B cell (primary cell): ENCODE measurements around the gene MCTS1. TPM values are rescaled to one million over a fixed set of nuclear protein-coding genes. Genes with fewer than 3 reads are reported as not detected.
A peak's percentile ranks its signal among the peaks of the same experiment; 100 is the strongest.

Experiments
- ATAC-seq: fragments of 200-7000 bp; cut with Tn5 transposase; one replicate; pipeline ENCODE4 v1.10.0; 2021; ENCODE audit warnings: low read depth, mild to moderate bottlenecking, moderate number of reproducible peaks, moderate library complexity
- CTCF ChIA-PET: fragments of 350-600 bp; sonication (Branson Sonifier 250); formaldehyde crosslinking; loops from one replicate; lab custom pipeline; 2021; ENCODE audit warnings: antibody characterized with exemption, inconsistent platforms; lab: Charles Lee
- POLR2A ChIA-PET: fragments of 350-600 bp; sonication (Branson Sonifier 250); formaldehyde crosslinking; loops from one replicate; lab custom pipeline; 2021; ENCODE audit warnings: antibody characterized with exemption; lab: Charles Lee
- DNase-seq: peaks from one replicate; pipeline ENCODE4 v3.0.0; 2013
- H2AFZ ChIP-seq: 2 replicates; pipeline ENCODE4 v1.6.1; 2012; ENCODE audit warnings: mild to moderate bottlenecking, low read depth, low read length; ENCODE audit not compliant: insufficient read depth, poor library complexity, severe bottlenecking
- H3K27ac ChIP-seq, 2 donors: 1 replicate in 1 of 2; 2 replicates in 1 of 2; pipeline ENCODE4 v1.5.1; 2012 to 2013; ENCODE audit warnings: low read length in 2 of 2, mild to moderate bottlenecking in 2 of 2, moderate library complexity in 1 of 2
- H3K27me3 ChIP-seq, 4 experiments: fragments of 200-600 bp in 1 of 4; sonication (generic) in 1 of 4; replicated peaks in 1 of 4; 1 replicate in 2 of 4; 2 replicates in 2 of 4; pipeline versions ENCODE4 v1.6.1 to v1.7.0; 2013 to 2016; ENCODE audit warnings: low read length in 3 of 4, mild to moderate bottlenecking in 2 of 4, mixed read lengths in 1 of 4, moderate library complexity in 1 of 4; ENCODE audit not compliant: insufficient read depth in 4 of 4, control insufficient read depth in 3 of 4; ENCODE audit errors: control extremely low read depth in 1 of 4
- H3K36me3 ChIP-seq, 2 experiments: replicated peaks in 1 of 2; 1 replicate in 1 of 2; 2 replicates in 1 of 2; pipeline versions ENCODE4 v1.6.1 to v1.7.1; 2013; ENCODE audit warnings: low read length in 1 of 2; ENCODE audit not compliant: insufficient read depth in 2 of 2, control insufficient read depth in 1 of 2; ENCODE audit errors: control extremely low read depth in 1 of 2, extremely low read depth in 1 of 2
- H3K4me1 ChIP-seq, 2 donors: fragments of 200-600 bp in 1 of 2; sonication (generic) in 1 of 2; 1 replicate in 1 of 2; 2 replicates in 1 of 2; pipeline versions ENCODE4 v1.5.1 to v1.6.1; 2013 to 2017; ENCODE audit warnings: low read length in 2 of 2; ENCODE audit not compliant: control insufficient read depth in 2 of 2, insufficient read depth in 2 of 2
- H3K4me2 ChIP-seq: replicated peaks from 2 replicates; pipeline ENCODE3; 2012; ENCODE audit warnings: mild to moderate bottlenecking, low read depth, low read length; ENCODE audit not compliant: poor library complexity, severe bottlenecking
- H3K4me3 ChIP-seq, 5 experiments: fragments of 200-600 bp in 1 of 5; sonication (generic) in 1 of 5; 1 replicate in 3 of 5; 2 replicates in 2 of 5; pipeline versions ENCODE4 v1.5.1 to v1.7.0; 2011 to 2016; ENCODE audit warnings: low read length in 4 of 5, mild to moderate bottlenecking in 4 of 5, low read depth in 2 of 5, control low read depth in 1 of 5, moderate library complexity in 1 of 5; ENCODE audit not compliant: insufficient read depth in 1 of 5; ENCODE audit errors: control extremely low read depth in 1 of 5, extremely low read depth in 1 of 5
- H3K79me2 ChIP-seq: fragments of 200-600 bp; sonication (generic); one replicate; pipeline ENCODE4 v1.6.0; 2016; ENCODE audit warnings: low read length; ENCODE audit not compliant: control insufficient read depth, insufficient read depth
- H3K9ac ChIP-seq: fragments of 200-600 bp; sonication (generic); 2 replicates; pipeline ENCODE4 v1.6.1; 2017; ENCODE audit warnings: mild to moderate bottlenecking, low read length, moderate library complexity
- H3K9me3 ChIP-seq, 3 donors: one replicate each; pipeline versions ENCODE4 v1.6.1 to v1.7.1; 2013; ENCODE audit warnings: low read length in 2 of 3; ENCODE audit not compliant: control insufficient read depth in 2 of 3, insufficient read depth in 1 of 3; ENCODE audit errors: control extremely low read depth in 1 of 3
- H4K20me1 ChIP-seq: 2 replicates; pipeline ENCODE4 v1.6.0; 2012; ENCODE audit warnings: mild to moderate bottlenecking, low read length; ENCODE audit not compliant: insufficient read depth, control insufficient read depth, poor library complexity, severe bottlenecking
- H3K27ac Mint-ChIP-seq: one replicate; pipeline ENCODE4 v1.8.0; 2021; ENCODE audit warnings: mixed read lengths
- H3K27me3 Mint-ChIP-seq: one replicate; pipeline ENCODE4 v1.8.0; 2021; ENCODE audit warnings: mixed read lengths
- H3K4me1 Mint-ChIP-seq: one replicate; pipeline ENCODE4 v1.8.0; 2021; ENCODE audit warnings: mixed read lengths
- H3K4me3 Mint-ChIP-seq: one replicate; pipeline ENCODE4 v1.8.0; 2021; ENCODE audit warnings: mixed read lengths
- H3K9me3 Mint-ChIP-seq: one replicate; pipeline ENCODE4 v1.8.0; 2022; ENCODE audit warnings: mixed read lengths; ENCODE audit not compliant: insufficient read depth
- EZH2 ChIP-seq: IDR thresholded peaks from 2 replicates; pipeline ENCODE4 v1.6.1; 2012; ENCODE audit warnings: borderline replicate concordance, low read depth, mild to moderate bottlenecking, moderate library complexity, low read length; ENCODE audit not compliant: insufficient read depth, poor library complexity, severe bottlenecking
- WGBS: methylation state at CpG from one replicate; pipeline ENCODE4 v1.1.5; 2013; ENCODE audit warnings: missing lambda C conversion rate; ENCODE audit not compliant: insufficient coverage; 5-methylcytosine and 5-hydroxymethylcytosine counted together
- intact Hi-C: fragments of 100-400 bp; cut with micrococcal nuclease; formaldehyde crosslinking; loops from one replicate; pipeline ENCODE4 v1.10.0; 2022
- polyA plus RNA-seq: library from polyadenylated mRNA; depleted of rRNA; stranded (reverse); fragments of >200 nt; gene quantifications from 2 replicates; pipeline ENCODE4 v1.2.3, GENCODE V29; 2012
- total RNA-seq, 2 donors: library from RNA; stranded (reverse); fragments of 120-200 nt in 1 of 2; gene quantifications; 1 replicate in 1 of 2; 2 replicates in 1 of 2; pipeline versions ENCODE4 v1.2.3 to v1.2.4, GENCODE V29; 2013 to 2022
- TF ChIP-seq, protein P1 (sequence below): fragments of 200-600 bp; IDR thresholded peaks from one replicate; pipeline ENCODE4 v1.8.0; 2022; ENCODE audit warnings: antibody characterized with exemption, mild to moderate bottlenecking

Gene MCTS1
- total and polyA plus RNA-seq, 2 donors (not counting 1 experiment from before 2014, with no cell fraction given), result 20.6 to 25.5 TPM

DNA sequence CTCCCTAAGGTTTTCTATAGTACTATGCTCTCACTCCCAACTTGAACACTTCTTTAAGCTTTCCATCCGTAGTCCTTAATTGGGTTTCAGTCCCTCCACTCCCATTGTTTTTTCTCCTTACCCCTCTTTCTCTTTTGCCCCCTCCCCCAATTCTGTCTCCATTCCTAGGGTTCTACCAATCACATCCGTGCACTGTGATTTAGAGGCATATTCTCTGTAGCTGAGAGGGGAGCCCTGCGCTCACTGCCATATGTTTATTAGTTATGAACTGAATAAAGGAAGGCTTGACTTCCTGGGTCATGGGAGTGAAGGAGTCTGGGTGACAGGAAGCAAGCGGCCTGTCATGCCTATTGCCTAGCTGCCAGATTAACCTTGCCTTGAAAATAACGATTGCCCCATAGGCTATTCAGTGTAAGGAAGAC, 471 bp downstream of the MCTS1 start:
- H3K4me1 ChIP-seq, result peaks cover 10% of the 10 kb centered on the region in 2 donors
- peak; percentile 50 for DNase-seq
- POLR2A ChIA-PET, result interaction anchor here (0.7 to 2.0 kb wide), 4 partner anchors 26 to 144 kb away, joined by 3 to 25 read pairs (median 6); partner anchors contain the start of genes C1GALT1C1 and CUL4B

DNA sequence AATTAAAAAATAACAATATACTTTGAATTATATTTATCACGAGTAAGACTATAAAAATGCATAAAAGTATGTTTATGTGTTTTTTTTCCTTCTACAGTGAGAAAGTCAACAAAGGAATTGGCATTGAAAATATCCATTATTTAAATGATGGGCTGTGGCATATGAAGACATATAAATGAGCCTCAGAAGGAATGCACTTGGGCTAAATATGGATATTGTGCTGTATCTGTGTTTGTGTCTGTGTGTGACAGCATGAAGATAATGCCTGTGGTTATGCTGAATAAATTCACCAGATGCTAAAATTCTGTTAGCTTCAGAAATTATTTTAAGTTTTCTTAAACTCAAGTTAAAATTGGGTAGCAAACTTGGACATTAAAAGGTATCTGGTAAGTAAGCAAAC, 8.2 kb downstream of the MCTS1 start:
- H3K4me1 Mint-ChIP-seq, result no peaks in the 10 kb centered on the region
- no peak overlapping the region for H3K4me3 Mint-ChIP-seq
- Histone ChIP-seq H3K36me3 (peaks cover 0 to 40% of the 10 kb centered on the region in 2 experiments), H2AFZ (no peak overlapping the region), H3K9me3 (no peaks in the 10 kb centered on the region), H3K9ac (no peak overlapping the region), H4K20me1 (no peaks in the 10 kb centered on the region), H3K27ac (no peak overlapping the region), H3K27me3 (no peaks in the 10 kb centered on the region), H3K4me3 (no peak overlapping the region), H3K79me2 (peaks cover 7% of the 10 kb centered on the region), H3K4me1 (no peaks in the 10 kb centered on the region), H3K4me2 (no peak overlapping the region)
- DNase-seq, result no peak
- no peaks in the 10 kb centered on the region for H3K9me3 Mint-ChIP-seq
- WGBS, result no CpG with 5 or more reads among the region's 1 CpG
- TF ChIP-seq, protein P1, sequence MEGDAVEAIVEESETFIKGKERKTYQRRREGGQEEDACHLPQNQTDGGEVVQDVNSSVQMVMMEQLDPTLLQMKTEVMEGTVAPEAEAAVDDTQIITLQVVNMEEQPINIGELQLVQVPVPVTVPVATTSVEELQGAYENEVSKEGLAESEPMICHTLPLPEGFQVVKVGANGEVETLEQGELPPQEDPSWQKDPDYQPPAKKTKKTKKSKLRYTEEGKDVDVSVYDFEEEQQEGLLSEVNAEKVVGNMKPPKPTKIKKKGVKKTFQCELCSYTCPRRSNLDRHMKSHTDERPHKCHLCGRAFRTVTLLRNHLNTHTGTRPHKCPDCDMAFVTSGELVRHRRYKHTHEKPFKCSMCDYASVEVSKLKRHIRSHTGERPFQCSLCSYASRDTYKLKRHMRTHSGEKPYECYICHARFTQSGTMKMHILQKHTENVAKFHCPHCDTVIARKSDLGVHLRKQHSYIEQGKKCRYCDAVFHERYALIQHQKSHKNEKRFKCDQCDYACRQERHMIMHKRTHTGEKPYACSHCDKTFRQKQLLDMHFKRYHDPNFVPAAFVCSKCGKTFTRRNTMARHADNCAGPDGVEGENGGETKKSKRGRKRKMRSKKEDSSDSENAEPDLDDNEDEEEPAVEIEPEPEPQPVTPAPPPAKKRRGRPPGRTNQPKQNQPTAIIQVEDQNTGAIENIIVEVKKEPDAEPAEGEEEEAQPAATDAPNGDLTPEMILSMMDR, result no peak
- TF ChIP-seq EZH2, result no peak
- no peak for ATAC-seq
- ChIA-PET POLR2A (no interaction called here), CTCF (no interaction called here)
- H3K27me3 Mint-ChIP-seq, result no peaks in the 10 kb centered on the region
- no peak overlapping the region for H3K27ac Mint-ChIP-seq
- intact Hi-C loops, result no loop called here

More for the DNA sequence above, 471 bp downstream of the MCTS1 start:
- Mint-ChIP-seq H3K27me3 (no peaks in the 10 kb centered on the region), H3K4me1 (peaks cover 13% of the 10 kb centered on the region), H3K27ac (peak overlapping the region; percentile 94), H3K9me3 (no peaks in the 10 kb centered on the region), H3K4me3 (peak overlapping the region; percentile 90)
- 0% methylated on average over 1 of the region's 5 CpGs for WGBS
- no peak for ATAC-seq
- Histone ChIP-seq H3K9me3 (no peaks in the 10 kb centered on the region), H3K36me3 (peaks cover 0 to 18% of the 10 kb centered on the region in 2 experiments), H4K20me1 (no peaks in the 10 kb centered on the region), H3K27me3 (no peaks in the 10 kb centered on the region), H3K4me2 (peak overlapping the region; percentile 74), H3K4me3 (peak overlapping the region; percentile 68 to 88 (median 70)), H3K79me2 (peaks cover 9% of the 10 kb centered on the region), H2AFZ (peak overlapping the region; percentile 81), H3K9ac (peak overlapping the region; percentile 89), H3K27ac (peak overlapping the region; percentile 78 to 94)
- CTCF ChIA-PET, result interaction anchor here (1.7 kb wide), 1 partner anchor 42 kb away, joined by 14 read pairs; the partner anchor contains the start of gene CUL4B
- intact Hi-C loops, result loop anchor here (1.0 to 2.0 kb wide), 3 partner anchors 26 to 150 kb away; partner anchors contain the start of genes C1GALT1C1 and CUL4B
- TF ChIP-seq, protein P1, result no peak
- TF ChIP-seq EZH2, result no peak
